Activated CD4-positive, alpha-beta T cell treated with anti-CD3 and anti-CD28 coated beads, Interleukin-2, amount 10 ng/mL, durations not matched to agents 24 days and 14 days (primary cell): ENCODE measurements around the gene TIAM2. TPM values are rescaled to one million over a fixed set of nuclear protein-coding genes. Genes with fewer than 3 reads are reported as not detected.
"Not testable (repeated sequence)": the region's sequence is repeated elsewhere in the genome, so short reads cannot be mapped to it uniquely, and the experiment has no call there.

Experiments
- DNase-seq: peaks from one replicate; pipeline ENCODE4 v3.0.0; 2022
- H3K27ac Mint-ChIP-seq: one replicate; pipeline ENCODE4 v1.8.0; 2022; ENCODE audit warnings: mild to moderate bottlenecking, mixed read lengths
- H3K27me3 Mint-ChIP-seq: one replicate; pipeline ENCODE4 v1.8.0; 2022; ENCODE audit warnings: mixed read lengths
- H3K36me3 Mint-ChIP-seq: one replicate; pipeline ENCODE4 v1.8.0; 2022; ENCODE audit warnings: low read depth, mild to moderate bottlenecking, mixed read lengths
- H3K4me1 Mint-ChIP-seq: one replicate; pipeline ENCODE4 v1.8.0; 2021; ENCODE audit warnings: mixed read lengths
- H3K4me3 Mint-ChIP-seq: one replicate; pipeline ENCODE4 v1.8.0; 2022; ENCODE audit warnings: mild to moderate bottlenecking, moderate library complexity, mixed read lengths
- H3K9me3 Mint-ChIP-seq: one replicate; pipeline ENCODE4 v1.8.0; 2021; ENCODE audit warnings: mixed read lengths
- intact Hi-C: fragments of 100-400 bp; cut with micrococcal nuclease; formaldehyde crosslinking; loops from one replicate; pipeline ENCODE4 v1.15.1; 2023
- total RNA-seq: library from RNA; stranded (reverse); gene quantifications from 2 replicates; pipeline ENCODE4 v1.2.3, GENCODE V29; 2022

TIAM2 gene
- 86.9 and 91.9 TPM in 2 replicates for total RNA-seq

DNA sequence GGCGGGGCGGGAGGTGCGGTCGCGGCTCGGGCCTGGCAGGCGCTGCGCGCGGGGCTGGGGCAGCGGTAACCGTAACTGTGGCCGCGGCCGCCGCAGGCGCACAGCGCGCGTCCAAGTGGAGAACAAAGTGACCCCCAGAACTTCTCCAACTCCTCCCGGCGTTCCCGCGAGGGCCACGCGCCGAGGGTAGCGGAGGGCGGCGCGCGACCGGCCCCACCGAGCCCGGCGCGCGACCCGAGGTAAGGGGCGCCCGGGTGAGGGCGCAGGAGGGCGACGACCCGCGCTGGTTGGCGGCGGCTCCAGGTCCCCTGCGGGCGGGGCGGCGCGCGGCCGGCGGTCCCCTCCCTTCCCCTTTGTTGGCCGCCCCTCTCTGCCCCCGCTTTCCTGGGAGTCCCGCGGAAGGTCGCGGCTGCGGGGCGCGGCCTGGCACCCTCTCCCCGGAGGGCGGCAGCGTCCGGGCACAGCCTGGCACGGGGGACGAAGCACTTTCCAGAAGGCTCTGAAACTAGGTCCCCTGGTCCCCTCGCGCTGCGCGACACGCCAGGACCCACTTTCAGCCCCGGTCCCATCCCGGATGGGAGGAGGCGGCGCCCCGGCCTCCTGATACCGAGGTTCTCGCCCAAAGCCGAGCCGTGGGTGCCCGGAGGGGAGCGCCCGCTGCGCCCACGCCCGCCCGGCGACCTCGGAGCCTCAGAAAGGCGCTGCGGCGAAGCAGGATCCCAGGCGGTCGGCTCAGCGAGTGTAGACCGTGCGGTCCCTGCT is at the start of gene TIAM2:
Gene TIAM2, plus strand, starts transcription at position 62 of the 762 bp plus-strand sequence. CDS start 133,909 bp downstream, outside the sequence.
- intact Hi-C loops = loop anchor here (1.0 to 5.0 kb wide), 6 partner anchors 55 to 192 kb away; no protein-coding TSS in a partner anchor

DNA sequence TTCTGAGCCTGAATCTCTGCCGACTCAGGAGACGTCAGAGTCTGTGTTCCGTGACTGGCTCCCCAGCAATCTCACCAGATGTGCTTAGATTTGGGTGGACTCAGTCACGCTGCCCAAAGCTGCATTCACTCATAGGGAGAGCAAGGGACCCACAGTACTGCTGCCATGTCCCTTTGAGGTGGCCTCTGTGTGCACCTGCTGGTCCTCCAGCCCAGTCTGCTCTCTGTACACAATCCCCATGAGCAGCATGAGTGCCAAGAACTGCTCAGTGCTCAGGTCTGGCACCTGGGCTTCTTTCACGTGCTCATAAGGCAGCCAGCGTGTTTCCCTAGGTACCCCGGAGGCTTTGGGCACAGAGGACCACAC is 44.2 kb upstream of the TIAM2 start:
- H3K9me3 Mint-ChIP-seq = peaks cover 10% of the 10 kb centered on the region
- no peaks in the 10 kb centered on the region for H3K27me3 Mint-ChIP-seq
- peaks cover under 1% of the 10 kb centered on the region for H3K36me3 Mint-ChIP-seq
- no peak overlapping the region for H3K27ac Mint-ChIP-seq
- no peak overlapping the region for H3K4me3 Mint-ChIP-seq
- H3K4me1 Mint-ChIP-seq = peaks cover 14% of the 10 kb centered on the region
- no peak for DNase-seq
- intact Hi-C loops = no loop called here

More for the DNA sequence above, at the start of gene TIAM2:
- DNase-seq = peak; percentile 76
- Mint-ChIP-seq H3K36me3 (no peaks in the 10 kb centered on the region), H3K27me3 (peaks cover 24% of the 10 kb centered on the region), H3K9me3 (no peaks in the 10 kb centered on the region), H3K4me1 (peaks cover 15% of the 10 kb centered on the region), H3K4me3 (peak within 1 kb of the TSS; percentile 68), H3K27ac (peak within 1 kb of the TSS; percentile 64)

DNA sequence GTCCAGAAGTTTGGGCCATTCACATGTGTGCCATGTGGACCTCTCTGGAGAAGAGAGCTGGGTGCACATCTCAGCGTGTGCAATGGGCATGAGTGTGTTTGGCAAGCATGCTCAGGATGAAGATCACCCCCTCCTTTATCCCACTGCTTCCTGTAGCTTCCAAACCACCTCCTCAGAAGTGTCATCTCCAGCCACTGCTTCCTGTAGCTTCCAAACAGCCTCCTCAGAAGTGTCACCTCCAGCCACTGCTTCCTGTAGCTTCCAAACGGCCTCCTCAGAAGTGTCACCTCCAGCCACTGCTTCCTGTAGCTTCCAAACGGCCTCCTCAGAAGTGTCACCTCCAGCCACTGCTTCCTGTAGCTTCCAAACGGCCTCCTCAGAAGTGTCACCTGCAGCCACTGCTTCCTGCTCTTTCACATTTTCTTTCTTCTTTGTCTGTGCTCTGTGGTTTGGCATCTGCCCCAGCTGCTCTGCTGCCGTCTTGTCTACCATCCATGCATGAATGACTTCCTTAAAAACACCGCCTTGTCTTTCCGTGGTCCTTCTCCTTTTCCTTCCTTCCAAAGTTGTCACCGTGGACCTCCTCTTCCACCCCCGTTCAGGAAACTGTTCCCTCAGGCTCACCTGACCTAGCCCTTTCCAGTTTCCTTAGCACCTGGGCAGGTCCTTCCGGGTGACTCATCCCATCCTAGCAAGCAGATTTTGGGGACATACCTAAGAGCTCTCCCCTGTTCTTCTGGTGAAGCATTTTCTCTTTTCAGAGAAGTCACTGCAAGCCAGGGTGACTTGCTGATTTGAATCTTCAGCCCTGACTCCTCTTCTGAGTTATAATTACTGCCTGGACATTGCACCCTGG is 43.5 kb upstream of the TIAM2 start:
- intact Hi-C loops = no loop called here
- H3K9me3 Mint-ChIP-seq = peaks cover 10% of the 10 kb centered on the region
- no peaks in the 10 kb centered on the region for H3K27me3 Mint-ChIP-seq
- DNase-seq = peak; percentile 62
- peaks cover 14% of the 10 kb centered on the region for H3K4me1 Mint-ChIP-seq
- peak overlapping the region; percentile 31 for H3K27ac Mint-ChIP-seq
- peaks cover 1% of the 10 kb centered on the region for H3K36me3 Mint-ChIP-seq
- peak overlapping the region; percentile 10 for H3K4me3 Mint-ChIP-seq

DNA sequence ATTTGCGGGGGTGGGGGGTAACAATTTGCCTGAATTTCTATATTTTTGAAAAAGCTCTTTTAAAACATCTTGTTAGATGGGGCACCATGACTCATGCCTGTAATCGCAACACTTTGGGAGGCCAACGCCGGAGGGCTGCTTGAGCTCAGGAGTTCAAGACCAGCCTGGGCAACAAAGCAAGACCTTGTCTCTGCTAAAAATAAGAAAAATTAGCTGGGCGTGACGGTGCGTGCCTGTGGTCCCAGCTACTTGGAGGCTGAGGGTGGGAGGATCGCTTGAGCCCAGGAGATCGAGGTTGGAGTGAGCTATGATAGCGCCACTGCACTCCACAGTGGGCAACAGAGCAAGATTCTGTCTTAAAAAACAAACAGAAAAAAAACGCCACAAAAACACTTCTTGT is 41.5 kb upstream of the TIAM2 start:
- Mint-ChIP-seq H3K27me3 (no peaks in the 10 kb centered on the region), H3K27ac (no peak overlapping the region), H3K36me3 (peaks cover 1% of the 10 kb centered on the region), H3K4me1 (peaks cover 16% of the 10 kb centered on the region), H3K9me3 (peaks cover 10% of the 10 kb centered on the region), H3K4me3 (no peak overlapping the region)
- intact Hi-C loops = no loop called here
- no peak for DNase-seq

DNA sequence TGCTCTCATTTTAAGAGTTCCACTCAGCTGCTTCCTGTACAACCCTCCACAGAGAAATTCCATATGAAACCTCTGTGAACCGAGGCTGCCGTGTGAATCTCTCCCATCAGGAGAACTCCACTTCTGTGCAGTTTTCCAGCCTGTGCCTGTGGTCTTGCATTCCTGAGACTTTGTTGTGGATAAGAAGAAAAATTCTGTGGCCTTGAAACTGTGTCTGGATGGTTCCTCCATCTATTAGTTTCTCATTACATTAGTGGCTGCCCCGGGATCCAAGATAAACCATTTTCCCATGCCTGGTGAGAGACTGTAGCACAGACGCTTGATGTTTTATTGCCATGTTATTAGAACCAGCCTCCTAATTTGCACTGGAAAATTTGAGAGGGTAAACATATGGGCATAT is 40.8 kb upstream of the TIAM2 start:
- H3K9me3 Mint-ChIP-seq = peaks cover 3% of the 10 kb centered on the region
- no peaks in the 10 kb centered on the region for H3K27me3 Mint-ChIP-seq
- no peak overlapping the region for H3K27ac Mint-ChIP-seq
- intact Hi-C loops = no loop called here
- peaks cover 16% of the 10 kb centered on the region for H3K4me1 Mint-ChIP-seq
- peaks cover 1% of the 10 kb centered on the region for H3K36me3 Mint-ChIP-seq
- DNase-seq = no peak
- no peak overlapping the region for H3K4me3 Mint-ChIP-seq

DNA sequence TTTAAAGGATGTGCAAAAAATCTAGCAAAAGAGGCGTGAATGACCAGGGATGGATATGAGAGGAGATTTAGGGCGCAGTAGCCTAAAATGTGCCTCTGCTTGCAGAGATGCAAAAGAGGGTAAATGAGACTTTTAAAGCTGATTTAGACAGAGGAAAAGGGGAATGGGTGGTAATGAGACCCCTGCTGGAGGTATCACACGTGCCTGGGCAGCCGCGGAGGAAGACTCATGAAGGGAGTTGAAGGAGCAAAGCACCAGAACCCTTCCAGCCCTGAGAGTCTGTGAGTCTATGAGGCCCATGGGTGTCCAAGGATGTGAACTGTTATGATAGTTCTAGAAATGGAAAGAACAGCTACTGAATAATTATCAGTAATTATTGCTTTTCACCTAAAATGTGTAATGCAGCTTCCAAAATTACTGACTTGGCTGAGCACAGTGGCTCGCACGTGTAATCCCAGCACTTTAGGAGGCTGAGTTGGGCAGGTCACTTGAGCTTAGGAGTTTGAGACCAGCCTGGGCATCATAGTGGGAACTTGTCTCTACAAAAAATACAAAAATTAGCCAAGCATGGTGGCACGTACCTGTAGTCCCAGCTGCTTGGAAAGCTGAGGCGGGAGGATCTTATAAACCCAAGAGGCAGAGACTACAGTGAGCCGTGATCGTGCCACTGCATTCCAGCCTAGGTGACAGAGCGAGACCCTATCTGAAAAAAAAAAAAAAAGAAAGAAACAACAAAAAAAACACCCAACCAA is 38.2 kb upstream of the TIAM2 start:
- Mint-ChIP-seq H3K27ac (no peak overlapping the region), H3K27me3 (no peaks in the 10 kb centered on the region), H3K4me1 (peaks cover 13% of the 10 kb centered on the region), H3K9me3 (peaks cover 3% of the 10 kb centered on the region), H3K36me3 (peaks cover 1% of the 10 kb centered on the region), H3K4me3 (no peak overlapping the region)
- intact Hi-C loops = no loop called here
- DNase-seq = no peak

DNA sequence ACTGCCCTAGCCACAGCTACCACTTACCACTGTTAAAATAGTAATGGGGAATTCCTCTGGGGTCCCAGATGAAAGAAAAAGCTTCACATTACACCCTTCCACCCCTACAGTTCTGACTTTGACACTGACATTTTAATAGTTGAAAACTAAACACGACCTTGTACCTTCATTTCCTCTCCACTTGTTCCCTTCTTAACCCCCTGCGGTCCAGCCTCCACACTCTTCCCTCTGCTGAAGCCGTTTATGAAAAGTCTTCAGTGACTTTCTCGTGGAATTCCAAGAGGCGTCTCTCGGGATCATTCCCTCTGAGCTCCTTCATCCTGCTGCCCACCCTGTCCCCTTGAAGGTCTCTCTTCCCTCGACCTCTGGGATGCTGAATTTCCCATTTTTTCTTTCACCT is 36.6 kb upstream of the TIAM2 start:
- intact Hi-C loops = no loop called here

DNA sequence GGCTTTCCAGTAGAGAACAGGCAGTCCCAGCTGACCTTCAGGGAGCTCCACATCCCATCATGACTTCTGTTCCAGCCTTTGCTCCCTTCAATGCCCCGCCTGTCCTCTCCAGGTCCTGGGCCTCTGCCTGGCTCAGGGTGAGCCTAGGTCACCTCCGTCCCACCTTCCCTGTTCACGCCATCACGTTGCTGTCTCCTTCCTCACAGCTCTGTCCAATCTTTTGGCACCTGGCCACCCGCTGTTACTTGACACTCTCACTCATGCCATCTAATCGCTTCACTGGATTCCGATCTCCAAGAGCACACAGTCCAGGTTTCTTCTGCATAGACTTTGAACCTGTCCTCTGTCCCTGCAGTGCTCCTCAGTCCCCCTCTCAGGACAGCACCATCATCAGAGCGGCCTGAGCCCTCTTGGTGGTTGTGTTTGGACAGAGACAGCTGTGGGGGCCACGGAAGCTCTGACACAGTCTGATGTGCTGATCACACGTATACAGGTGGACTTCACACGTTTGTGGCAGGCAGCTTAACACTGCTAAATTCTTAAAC is 34.7 kb upstream of the TIAM2 start:
- H3K4me3 Mint-ChIP-seq = no peak overlapping the region
- intact Hi-C loops = no loop called here
- no peaks in the 10 kb centered on the region for H3K9me3 Mint-ChIP-seq
- no peak for DNase-seq
- H3K27me3 Mint-ChIP-seq = no peaks in the 10 kb centered on the region
- H3K36me3 Mint-ChIP-seq = peaks cover 1% of the 10 kb centered on the region
- H3K27ac Mint-ChIP-seq = no peak overlapping the region
- H3K4me1 Mint-ChIP-seq = peaks cover 7% of the 10 kb centered on the region

More for the DNA sequence above, 36.6 kb upstream of the TIAM2 start:
- H3K9me3 Mint-ChIP-seq = no peaks in the 10 kb centered on the region
- H3K27ac Mint-ChIP-seq = no peak overlapping the region
- H3K36me3 Mint-ChIP-seq = peaks cover 1% of the 10 kb centered on the region
- peaks cover 7% of the 10 kb centered on the region for H3K4me1 Mint-ChIP-seq
- no peaks in the 10 kb centered on the region for H3K27me3 Mint-ChIP-seq
- H3K4me3 Mint-ChIP-seq = no peak overlapping the region
- DNase-seq = no peak

DNA sequence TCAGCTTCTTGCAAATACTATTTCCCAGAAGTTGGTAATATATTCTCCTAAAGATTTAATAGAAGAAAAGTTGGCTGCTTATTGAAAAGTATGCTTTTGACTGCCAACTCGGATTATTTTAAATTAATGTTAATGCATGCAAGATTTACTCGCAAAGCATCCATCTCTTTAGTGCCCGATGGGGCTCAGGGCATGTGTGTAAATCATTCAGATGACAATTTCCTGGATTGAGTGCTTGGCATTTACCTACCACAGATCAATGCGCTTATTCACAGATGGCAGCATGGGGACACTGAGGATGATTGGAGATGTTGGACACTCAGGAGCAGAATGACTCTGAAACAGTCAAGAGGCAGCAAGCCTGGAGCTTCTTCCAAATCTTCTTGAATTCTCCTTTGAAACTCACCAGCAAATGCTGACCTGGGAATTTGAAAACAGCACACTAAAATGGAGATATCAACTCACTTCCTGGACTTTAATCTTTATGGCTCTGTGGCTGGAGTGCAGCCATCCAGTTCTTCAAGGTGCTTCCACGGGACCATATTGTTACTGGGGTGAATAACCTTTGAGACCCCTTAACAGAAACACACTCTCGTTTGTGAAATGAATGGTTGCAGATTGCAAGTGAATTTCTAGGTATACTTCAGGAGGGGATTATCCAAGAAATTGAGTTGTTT is 34.1 kb upstream of the TIAM2 start:
- peaks cover 7% of the 10 kb centered on the region for H3K4me1 Mint-ChIP-seq
- H3K9me3 Mint-ChIP-seq = no peaks in the 10 kb centered on the region
- H3K4me3 Mint-ChIP-seq = no peak overlapping the region
- DNase-seq = no peak
- peaks cover under 1% of the 10 kb centered on the region for H3K36me3 Mint-ChIP-seq
- intact Hi-C loops = no loop called here
- no peak overlapping the region for H3K27ac Mint-ChIP-seq
- H3K27me3 Mint-ChIP-seq = no peaks in the 10 kb centered on the region

DNA sequence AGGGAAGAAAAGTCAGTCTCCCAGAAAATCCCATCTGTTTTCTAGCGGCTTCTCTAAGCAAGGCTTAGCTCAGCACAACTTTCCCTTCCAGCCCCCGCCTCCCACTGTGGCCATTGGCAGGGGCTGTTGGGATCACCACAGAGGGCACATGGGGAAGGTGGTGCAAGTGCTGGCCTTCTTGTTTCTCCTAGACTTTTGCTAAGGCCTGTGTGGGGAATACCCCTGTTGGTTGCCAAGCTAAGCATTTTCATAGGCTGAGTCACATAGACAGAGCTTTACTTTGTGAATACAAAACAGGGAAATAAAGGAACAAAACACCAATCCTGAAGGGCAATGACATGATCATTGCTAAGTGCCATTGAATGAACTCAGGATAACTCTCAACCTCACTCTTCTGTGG is 32.4 kb upstream of the TIAM2 start:
- intact Hi-C loops = no loop called here
- no peaks in the 10 kb centered on the region for H3K9me3 Mint-ChIP-seq
- no peaks in the 10 kb centered on the region for H3K27me3 Mint-ChIP-seq
- DNase-seq = no peak
- H3K36me3 Mint-ChIP-seq = no peaks in the 10 kb centered on the region
- peaks cover 7% of the 10 kb centered on the region for H3K4me1 Mint-ChIP-seq
- no peak overlapping the region for H3K4me3 Mint-ChIP-seq
- H3K27ac Mint-ChIP-seq = no peak overlapping the region

DNA sequence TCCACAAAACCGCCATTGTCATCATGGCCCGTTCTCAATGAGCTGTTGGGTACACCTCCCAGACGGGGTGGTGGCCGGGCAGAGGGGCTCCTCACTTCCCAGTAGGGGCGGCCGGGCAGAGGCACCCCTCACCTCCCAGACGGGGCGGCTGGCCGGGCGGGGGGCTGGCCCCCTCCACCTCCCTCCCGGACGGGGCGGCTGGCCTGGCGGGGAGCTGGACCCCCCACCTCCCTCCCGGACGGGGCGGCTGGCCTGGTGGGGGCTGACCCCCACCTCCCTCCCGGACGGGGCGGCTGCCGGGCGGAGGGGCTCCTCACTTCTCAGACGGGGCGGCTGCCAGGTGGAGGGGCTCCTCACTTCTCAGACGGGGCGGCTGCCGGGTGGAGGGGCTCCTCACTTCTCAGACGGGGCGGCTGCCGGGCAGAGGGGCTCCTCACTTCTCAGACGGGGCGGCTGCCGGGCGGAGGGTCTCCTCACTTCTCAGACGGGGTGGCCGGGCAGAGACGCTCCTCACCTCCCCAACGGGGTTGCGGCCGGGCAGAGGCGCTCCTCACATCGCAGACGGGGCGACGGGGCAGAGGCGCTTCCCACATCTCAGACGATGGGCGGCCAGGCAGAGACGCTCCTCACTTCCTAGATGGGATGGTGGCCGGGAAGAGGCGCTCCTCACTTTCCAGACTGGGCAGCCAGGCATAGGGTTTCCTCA is 28.9 kb upstream of the TIAM2 start:
- H3K27ac Mint-ChIP-seq, intact Hi-C loops, H3K36me3 Mint-ChIP-seq: not testable (repeated sequence)

DNA sequence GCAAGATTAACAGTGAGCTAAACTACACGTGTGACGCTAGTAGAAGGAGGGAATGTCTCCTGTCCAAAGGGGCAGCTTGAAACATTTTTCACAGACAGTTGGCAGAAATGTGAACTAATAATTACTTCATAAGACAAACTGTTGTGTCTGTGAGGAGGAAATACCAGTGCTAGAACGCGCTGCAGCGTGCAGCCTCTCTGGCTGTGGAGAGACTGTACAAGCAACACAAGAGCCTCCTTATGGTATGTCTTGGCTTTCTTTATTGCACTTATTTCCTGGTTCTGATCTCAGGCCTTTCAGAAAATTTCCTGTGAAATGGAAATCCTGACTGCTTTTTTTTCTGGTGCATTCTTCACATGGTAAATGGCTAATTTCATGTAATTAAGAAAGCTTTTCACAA is 25.3 kb upstream of the TIAM2 start:
- peaks cover 2% of the 10 kb centered on the region for H3K4me1 Mint-ChIP-seq
- no peak for DNase-seq
- intact Hi-C loops = no loop called here
- no peak overlapping the region for H3K27ac Mint-ChIP-seq
- no peaks in the 10 kb centered on the region for H3K9me3 Mint-ChIP-seq
- H3K36me3 Mint-ChIP-seq = no peaks in the 10 kb centered on the region
- no peak overlapping the region for H3K4me3 Mint-ChIP-seq
- no peaks in the 10 kb centered on the region for H3K27me3 Mint-ChIP-seq

More for the DNA sequence above, 28.9 kb upstream of the TIAM2 start:
- H3K4me3 Mint-ChIP-seq, H3K9me3 Mint-ChIP-seq, H3K4me1 Mint-ChIP-seq, H3K27me3 Mint-ChIP-seq, DNase-seq: not testable (repeated sequence)
